Ecto neural progenitor cell (in vitro differentiated cells): ENCODE measurements around the gene EHD4.

Experiments
- DNase-seq: peaks from one replicate; pipeline ENCODE4 v3.0.0-alpha.2; 2018; ENCODE audit warnings: low spot score

EHD4 gene

DNA sequence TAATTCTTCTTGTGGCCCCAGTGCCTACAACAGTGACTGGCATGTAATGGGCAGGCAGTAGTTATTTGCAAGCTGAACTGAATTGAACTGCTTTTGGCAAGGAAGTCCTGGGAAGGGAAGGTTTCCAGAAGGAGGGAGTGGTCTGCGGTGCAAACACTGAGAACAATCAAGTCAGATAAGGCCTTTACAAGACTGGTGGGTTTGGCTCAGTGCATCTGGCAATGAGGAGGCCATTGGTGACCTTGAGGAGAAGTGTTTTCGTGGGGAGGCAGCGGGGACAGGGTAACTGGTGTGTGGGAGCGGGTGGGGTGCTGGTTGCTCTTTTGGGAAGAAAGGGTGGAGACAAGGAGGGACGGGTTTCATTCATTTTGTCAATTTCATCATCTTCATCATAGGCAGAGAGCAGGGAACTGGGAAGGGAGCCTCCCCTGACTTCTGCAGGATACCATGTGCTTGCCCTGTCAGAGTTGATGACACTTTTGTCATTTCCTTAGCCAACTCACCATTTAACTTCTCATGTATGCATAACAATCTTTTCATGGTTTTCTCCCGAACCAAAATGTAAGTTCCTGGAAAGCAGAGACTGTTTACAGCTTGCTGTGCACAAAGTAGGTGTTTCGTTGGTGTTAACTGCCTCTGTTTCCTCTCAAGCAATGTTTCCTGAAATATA is 8.4 kb upstream of the EHD4 start:
- DNase-seq, result peak; percentile 11

DNA sequence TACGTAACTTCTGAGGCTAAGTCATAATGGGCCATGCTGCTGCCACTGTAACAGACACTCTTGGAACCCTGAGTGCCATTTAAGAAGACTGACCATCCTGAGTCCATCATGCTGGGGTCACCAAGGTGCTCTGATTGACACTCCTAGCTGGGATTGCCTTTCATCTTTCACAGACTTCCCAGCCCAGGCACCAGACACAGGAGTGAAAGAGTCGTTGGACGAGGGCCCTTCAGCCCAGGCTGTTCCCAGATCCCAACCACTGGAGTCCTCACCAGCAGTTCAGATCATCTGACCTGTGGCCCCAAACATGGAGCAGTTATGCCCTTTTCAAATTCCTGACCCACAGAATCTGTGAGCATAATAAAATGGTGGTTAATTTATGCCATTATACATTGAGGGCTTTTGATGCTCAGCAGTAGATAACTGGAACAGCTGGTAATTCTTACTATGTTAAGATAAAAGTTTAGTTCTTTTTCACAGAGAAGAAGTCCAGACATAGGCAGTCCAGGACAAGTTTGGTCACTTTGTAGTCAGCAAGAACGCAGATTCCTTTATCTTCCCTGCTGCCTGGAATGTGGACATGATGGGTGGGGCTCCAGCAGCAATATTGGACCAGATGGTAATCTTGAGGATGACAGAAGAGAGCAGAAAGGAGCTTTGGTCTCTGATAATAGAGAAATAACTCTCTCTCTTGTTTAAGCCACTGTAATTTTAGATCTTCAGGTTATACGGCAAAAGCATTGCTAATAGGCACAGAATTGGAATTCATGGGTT is 7.3 kb upstream of the EHD4 start:
- peak; percentile 39 for DNase-seq

DNA sequence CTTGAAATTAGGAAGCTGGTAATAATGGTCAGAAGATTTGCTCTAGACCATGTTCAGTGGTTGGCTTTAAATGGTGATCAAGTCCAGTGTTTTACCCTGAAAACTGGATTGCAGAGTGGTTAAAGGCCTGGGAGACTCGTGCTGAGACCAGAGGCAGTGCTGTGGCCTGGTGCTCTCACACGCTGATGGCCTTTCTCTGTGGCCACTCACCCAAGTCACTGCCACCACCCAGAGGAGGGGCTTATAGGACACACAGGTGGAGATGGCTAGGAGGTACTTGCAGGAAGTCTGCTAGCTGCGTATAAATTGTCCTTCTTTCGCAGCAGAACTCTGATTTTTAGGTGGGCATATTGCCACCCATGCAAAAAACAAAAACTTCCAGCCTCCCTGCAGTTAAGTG is 6.2 kb upstream of the EHD4 start:
- DNase-seq, result no peak

DNA sequence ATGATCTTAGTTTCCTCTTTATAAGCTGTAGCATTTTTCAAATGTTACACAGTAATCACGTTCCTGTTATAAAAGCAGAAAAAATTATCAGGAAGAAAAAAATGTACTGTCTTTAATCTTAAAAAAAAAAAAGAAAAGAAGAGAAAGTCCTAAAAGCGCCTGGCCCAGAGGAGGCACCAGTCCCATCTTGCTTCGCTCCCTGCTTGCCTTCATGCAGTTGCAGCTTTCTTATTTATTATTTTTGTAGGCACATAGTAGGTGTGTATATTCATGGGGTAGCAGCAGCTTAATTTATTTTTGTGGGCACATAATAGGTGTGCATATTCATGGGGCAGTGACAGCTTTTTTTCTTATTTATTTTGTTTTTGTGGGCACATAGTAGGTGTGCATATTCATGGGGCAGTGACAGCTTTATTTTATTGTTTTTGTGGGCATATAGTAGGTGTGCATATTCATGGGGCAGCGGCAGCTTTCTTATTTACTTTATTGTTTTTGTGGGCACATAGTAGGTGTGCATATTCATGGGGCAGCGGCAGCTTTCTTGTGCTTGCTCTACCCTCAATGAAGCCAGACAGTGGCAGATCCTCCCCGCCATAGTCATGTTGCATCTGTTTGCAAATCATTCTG is 5.5 kb upstream of the EHD4 start:
- DNase-seq, result no peak

DNA sequence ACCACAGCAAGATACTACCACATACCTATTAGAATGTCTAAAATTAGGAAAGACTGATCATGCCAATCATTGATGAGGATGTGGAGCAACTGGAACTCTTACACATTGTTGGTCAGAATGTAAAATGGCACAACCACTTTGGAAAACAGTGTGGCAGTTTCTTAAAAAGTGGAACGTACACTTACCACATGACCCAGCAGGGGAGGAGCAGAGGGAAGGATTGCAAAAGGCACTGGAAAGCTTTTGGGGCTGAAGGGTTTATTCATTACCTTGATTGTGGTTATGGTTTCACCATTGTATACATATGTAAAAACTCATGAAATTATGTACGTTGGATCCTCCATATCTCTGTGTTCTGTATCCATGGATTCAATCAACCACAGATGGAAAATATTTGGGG is 3.3 kb upstream of the EHD4 start:
- DNase-seq, result no peak

DNA sequence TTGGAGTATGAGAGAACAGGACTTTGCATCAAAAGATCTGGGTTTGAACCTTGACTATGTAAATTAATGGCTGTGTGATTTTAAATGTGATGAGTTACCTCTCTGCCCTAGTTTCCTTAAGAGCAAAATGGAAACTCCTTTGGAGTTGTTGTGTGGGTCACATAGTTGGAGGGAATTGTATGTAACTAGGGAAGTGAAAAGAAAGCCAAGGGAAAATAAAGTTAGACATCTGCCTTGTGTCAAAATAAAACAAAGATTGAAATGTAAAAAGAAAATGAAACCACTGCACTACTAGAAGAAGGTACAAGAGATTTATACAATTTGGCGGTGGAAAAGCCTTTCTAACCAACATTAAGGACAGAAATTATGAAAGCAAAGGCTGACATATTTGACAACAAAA is 1.7 kb upstream of the EHD4 start:
- no peak for DNase-seq

DNA sequence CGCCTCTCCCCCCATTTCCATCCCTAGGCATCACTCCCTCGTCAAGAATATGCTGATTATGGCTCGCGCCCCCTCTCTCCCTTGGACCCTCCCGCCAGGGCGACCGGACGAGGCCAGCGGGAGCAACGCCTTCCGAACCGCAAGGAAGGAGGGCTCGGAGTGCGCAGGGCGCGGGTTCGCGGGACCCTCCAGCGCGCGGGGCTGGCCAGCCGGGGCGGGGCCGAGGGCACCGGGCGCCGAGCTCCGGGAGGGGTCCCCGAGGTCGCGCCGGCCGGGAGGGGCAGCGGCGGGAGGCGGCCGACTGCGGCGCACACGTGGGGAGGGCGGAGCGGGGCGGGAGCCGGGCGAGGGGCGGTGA is 483 bp downstream of the EHD4 start:
- peak; percentile 74 for DNase-seq

DNA sequence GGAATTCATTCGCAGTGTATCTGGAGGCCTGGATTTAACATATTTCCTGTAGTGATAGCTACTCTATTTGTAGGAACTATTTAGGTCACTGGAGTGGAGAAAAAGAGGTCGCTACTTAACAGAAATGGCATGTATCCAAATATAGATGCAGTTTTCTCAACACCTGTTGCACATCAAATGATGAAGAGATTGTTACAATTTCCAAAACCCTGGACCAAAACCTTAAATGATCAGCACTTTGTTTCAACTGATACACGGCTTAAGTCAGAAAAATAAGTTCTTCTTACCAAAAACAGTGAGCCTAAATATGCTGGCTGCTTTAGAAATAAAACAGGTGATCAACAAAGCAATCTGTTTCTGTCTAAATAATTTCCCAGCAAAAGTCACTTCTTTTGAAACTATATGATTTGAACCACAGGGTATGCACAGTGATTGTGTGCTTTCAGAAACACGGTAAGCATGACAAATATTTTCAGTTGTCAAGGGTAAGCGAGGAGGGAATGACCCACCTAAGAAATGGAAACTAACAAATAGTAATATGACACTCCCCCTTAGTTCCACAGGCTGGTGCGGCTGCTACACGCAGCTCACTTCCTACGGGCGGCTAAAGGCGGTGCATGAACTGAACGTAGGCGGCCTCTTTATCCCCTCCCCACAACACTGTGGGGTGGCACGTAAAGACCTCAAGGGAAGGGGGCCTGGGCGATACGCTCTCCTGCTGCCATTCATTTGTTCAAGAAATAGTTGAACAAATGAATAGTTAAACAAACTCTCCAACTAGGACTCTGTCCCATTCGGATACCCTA is 1.1 kb downstream of the EHD4 start:
- no peak for DNase-seq

DNA sequence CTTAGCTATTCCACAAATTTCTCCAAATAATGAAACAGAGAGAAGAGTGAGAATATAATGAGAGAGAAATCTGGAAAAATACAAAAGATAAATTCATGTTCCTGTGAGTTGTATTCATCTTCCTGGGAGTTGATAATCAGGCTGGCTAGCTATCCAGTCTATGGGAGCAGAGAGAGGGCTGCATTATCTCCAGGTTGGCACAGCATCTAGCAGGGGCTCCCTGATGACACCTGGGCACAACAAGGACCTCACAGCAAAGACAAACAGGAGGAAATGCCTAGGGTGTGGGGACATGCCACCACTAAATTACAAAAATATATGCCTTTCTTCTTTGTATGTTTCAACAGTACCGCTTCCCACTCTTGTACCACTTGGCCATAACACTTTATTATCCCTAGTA is 1.9 kb downstream of the EHD4 start:
- no peak for DNase-seq

DNA sequence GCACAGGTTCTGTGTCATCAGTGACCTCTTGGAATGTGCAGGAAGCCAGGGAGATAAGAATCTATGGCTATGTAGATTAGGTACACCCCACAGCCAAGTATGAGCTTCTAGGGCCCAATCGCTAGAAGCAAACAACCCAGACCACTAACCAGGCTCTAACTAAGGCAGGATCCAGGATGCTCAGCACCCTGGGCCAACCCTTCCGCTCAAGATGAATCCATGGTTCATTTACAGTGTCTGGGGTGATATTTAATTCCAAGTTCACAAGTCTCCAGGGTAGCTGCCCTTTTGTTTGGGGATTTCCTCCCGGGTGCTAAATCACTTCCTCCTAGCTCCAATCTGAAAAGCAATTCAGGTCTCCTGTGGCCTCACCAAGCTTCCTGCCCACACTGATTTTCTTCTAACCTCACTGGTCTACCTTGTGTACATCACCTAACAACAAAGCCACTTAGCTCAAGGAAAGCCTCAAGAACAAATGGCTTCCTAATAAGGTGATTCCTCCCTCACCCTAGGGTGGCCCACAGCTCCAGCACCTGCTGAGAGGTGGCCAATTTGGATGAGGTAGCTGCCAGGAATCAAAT is 2.4 kb downstream of the EHD4 start:
- peak; percentile 23 for DNase-seq

DNA sequence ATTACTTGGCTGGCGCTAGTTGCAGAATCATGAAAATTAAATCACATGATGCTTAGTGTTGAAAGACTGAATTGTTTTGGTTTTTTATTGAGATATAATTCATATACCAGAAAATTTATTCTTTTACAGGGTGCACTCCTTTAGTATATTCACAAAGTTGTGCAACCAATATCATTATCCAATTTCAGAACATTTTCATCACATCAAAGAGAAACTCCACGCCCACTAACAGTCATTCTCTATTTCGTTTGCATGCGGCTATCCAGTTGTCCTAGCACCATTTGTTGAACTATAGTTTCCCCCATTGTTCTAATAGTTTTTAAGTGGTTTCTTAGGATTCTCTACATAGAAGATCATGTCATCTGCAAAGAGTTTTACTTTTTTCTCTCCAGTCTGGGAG is 3.7 kb downstream of the EHD4 start:
- DNase-seq, result no peak

DNA sequence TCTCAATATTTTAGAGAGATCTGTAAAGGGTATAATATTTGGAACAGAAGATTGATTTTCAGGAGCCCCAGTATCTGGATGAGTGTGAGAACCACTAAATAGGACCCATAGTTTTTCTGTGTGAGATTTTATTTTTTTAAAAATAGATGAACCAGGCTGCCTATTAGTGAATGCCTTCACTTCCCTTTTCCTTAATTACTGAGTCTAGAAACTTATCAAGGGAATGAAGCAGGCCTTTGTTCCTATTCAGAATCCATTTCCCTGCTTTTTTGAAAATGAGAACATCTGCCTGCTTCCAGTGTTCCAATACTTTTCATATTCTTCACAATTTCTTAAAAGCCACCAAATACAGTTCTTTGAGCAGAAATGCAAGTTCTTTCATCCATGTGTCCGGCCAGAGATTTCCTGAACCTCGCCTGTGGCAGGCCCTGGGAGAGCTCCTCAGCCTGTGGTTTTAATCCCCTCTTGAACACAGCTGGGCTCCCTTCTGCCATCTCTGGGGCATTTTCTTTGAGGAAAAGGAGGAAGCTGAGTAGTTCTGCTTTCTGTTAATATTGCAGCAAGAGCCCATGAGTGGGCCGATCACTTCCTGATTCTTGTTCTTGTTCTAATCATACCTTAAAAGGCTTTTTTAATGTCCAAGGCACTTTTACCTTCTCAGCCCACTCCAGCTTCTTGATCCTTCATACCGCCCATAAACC is 4.7 kb downstream of the EHD4 start:
- DNase-seq, result peak; percentile 41

DNA sequence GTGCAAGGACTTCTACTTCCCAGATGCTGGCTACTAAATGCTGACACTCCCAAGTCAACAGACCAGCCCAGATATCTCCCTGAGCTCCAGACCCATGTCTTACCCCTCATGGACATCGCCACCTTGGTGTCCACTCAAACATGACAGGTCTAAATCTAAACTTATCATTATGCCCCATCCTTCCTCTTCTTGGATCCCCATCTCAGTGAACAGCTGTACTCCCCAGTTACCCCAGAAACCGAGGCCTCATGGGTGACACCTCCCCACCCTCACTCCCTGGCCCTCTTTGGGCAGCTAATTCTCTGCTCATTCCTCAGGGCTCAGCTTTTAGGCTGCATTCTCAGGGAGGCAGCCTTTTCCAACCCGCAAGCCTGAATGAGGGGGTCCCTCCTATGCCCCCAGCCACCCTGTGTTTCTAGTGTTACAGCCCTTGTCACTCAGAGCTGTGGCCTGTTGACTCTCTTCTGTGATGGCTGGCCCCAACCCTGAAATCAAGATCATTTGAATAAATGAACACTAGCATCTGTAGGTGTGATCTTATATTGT is 5.4 kb downstream of the EHD4 start:
- DNase-seq, result no peak

DNA sequence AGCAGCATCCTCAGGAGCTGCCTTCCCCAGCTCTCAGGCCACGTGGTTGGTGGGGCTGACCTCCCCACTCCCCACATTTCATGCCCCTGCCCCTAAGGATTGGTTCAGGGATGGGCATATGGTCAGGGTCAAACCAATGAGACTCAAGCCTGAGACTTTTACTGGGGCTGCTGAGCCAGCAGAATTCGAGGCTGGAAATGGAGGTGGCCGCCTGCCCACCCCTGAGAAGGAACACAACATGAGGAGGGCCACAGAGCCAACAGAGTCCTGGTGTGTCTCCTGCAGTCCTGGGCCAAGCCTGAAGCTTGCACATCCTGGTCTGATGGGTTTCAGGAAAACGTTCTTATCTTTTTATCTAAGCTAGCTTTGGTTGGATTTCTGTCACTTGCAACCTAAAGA is 5.9 kb downstream of the EHD4 start:
- DNase-seq, result no peak

DNA sequence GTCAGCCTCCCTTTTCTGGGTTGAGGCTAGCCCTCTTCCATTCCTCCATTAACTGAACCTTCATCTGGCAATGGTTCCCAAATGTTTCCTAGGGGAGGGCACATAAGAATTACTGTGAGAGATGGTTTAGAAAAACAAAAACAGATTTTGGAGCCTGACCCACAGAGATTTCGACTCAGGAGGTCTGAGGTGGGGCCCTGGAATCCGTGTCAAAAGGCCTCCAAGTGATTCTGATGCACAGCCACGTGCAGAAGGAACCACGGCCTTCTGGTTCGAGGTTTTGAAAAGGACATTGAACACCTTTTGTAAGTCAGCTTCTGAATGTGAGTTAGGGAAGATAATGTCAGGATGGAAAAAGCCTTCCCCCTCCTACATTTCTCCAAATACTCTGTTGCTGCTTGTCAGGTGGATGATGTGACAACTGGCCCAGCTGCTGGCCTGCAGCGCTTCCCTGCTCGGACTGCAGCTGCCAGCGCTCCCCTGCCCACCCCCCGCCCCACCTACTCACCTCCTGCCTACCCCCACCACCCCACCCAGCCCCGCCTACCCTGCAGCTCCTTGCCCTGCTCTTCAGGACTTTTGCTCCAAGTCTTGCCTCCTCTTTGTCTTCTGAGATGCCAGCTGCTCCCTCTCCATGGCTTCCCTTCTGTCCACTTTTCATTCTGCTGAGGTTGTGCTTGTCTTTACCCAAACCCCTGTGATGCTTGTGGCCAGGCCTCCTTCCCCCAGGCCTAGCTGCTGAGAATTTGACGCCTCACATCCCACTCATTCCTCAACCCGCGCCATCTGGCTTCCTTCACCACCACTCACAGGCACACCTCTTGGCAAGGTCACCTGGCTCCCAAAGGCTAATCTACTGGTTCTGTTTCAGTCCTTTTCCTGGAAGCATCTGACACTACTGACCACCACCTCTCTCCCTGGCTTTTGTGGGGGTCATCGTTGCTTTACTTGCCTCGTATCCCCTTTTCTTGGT is 6.6 kb downstream of the EHD4 start:
- DNase-seq, result peak; percentile 39

DNA sequence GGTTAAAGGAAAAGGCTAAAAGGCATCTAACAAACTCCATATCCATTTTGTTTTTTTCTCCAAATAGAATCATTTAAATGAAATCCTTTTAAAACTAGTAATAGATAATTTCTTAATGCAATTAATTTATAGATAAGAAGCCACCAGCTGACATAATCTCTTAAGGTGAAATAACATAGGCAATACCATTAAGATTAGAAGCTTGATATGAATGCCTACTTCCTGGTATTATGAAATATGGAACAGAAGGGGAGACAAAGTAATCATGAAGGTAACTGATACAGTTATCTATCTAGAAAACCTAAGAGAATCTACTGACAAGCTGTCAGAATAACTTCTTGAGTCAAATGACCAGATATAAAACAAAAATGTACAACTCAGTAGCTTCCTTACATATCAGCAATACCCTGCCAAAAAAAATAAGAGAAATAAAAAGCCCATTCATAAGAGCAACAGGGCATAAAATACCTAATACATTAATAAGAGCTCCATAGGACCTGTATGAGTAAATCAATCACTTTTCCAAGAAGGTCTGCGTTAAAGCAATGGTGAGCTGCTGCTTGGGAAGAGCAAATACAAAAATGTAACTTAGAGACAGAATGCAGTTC is 10.7 kb downstream of the EHD4 start:
- DNase-seq, result no peak

DNA sequence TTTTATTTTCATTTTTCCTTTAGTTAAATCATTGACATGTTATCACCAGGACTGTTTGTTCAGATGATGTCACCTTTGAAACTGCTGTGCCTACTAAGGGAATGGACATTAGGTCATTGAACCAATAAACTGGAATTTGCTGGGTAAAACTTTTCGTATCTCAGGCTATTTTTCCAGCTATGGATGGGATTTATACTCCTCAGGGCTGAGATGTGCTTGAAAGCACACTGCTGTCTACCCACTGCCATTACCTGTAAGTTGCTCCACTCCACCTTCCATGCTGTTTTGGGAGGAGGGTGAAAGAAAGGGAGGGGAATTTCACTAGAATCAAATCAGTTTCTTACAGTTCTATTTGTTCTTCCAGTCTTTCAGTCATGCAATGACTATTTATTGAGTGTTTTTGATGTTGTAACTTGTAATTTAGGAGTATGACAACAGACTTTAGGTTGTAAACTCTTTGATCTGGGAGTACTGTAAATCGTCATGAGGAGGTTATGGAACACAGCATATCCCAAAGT is 11.3 kb downstream of the EHD4 start:
- DNase-seq, result no peak

DNA sequence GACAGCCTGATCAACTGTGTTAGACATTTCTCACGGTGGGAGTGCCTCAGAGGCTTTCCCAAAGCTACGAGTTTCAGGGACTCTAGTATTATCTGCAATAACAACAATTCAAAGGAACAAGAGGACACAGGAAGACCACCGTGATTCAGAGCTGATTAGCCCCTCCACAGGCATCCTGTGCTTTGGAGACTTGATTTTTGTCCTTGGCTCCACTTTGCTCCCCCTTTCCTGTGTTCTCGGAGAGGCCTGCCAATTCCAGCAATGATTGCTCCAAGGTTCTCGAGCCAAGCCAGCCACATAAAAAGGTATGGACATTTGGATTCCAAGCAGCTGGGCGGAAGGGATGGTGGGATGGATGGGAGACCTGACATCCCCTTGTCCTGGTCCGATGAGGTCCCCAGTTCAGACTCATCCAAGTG is 14.3 kb downstream of the EHD4 start:
- DNase-seq, result no peak
